ENCODE results near the gene PTPRZ1.

PTPRZ1 gene

DNA sequence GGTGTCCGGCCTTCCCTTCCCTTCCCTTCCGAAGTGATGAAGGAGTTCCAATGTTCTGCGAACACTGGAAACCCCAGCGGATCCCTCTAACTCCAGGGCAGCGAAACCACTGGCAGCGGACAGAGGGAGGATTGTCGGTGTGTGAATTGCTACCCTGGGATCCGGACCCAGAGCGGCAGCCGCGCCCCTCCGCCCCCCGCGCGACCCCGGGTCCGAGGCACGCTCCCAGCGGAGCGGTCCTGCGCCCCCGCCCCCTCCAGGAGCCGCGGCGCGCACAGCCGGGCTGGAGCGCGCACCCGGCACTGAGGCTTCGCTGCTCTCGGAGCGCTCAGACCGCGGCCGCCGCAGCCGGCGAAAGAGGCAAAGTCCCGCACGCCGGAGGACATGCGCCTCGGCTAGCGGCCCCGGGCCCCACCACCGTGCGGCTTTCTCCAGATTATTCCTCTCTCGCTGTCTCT lies at the start of gene PTPRZ1:
PTPRZ1 (plus strand) TSS at position 331 of the 458 bp plus-strand sequence. CDS start 339 bp downstream, outside the sequence.
- Histone ChIP-seq H3K36me3 (ENCODE audit: control insufficient read depth, insufficient read depth, low read length) (no peaks in the 10 kb centered on the region), H3K9me3 (ENCODE audit: control insufficient read depth, insufficient read depth, low read length) (no peaks in the 10 kb centered on the region), H3K4me3 (ENCODE audit: low read depth, low read length) (peak within 1 kb of the TSS; percentile 97), H3K27me3 (ENCODE audit: control insufficient read depth, insufficient read depth, low read length) (0 out of 2 replicates have a peak, but pooled peaks cover 6% of the 10 kb centered on the region), H3K9ac (ENCODE audit: low read depth, low read length) (peak within 1 kb of the TSS; percentile 82), H3K27ac (ENCODE audit: low read depth, low read length) (peak within 1 kb of the TSS; percentile 82), H3K4me1 (ENCODE audit: control insufficient read depth, insufficient read depth, low read length) (peaks cover 31% of the 10 kb centered on the region)

DNA sequence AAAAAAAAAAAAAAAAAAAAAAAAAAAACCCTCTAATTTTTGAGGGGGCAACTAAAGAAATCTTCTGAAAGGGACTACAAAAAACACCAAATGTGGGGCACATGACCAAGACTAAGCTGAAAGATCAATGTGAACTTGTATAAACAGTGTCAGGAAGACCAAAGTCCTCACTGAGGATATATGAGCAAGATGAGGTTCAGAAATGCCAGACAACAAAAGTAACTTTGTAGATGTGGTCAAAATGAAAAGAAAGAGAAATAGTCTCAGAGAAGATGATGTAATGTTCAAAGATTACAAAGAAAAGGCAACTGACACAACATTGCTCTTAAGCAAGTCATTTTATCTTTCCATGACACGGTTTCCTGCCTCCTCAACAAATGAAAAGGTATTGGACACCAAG lies 48.7 kb upstream of the PTPRZ1 start:
- Histone ChIP-seq H3K9me3 (ENCODE audit: control insufficient read depth, insufficient read depth, low read length) (no peaks in the 10 kb centered on the region), H3K27me3 (ENCODE audit: control insufficient read depth, insufficient read depth, low read length) (no peaks in the 10 kb centered on the region), H3K9ac (ENCODE audit: low read depth, low read length) (no peak overlapping the region), H3K27ac (ENCODE audit: low read depth, low read length) (no peak overlapping the region), H3K36me3 (ENCODE audit: control insufficient read depth, insufficient read depth, low read length) (no peaks in the 10 kb centered on the region), H3K4me1 (ENCODE audit: control insufficient read depth, insufficient read depth, low read length) (no peaks in the 10 kb centered on the region), H3K4me3 (ENCODE audit: low read depth, low read length) (no peak overlapping the region)

DNA sequence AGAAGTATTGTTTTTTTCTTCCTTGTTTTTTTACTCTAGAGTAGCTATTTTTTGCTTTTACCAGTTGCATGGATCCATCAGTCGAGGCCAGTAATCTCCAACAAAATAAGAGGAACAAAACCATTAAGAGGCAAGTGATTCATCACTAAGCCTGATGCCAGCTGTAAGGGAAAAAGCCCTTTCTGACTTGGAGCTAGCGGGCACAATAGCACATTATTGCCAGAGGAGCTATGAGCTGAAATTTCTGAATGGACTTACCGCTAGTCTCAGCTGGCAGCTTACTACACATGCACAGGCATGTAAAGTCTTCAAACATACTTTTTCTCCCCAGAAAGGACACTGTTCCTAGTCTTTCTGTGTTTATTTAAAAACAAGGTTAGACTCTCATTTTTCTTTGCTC lies 41.6 kb upstream of the PTPRZ1 start:
- H3K9me3 ChIP-seq (ENCODE audit: control insufficient read depth, insufficient read depth, low read length): no peaks in the 10 kb centered on the region
- peaks cover 5% of the 10 kb centered on the region; the same call in 1 of the 2 replicates for H3K4me1 ChIP-seq (ENCODE audit: control insufficient read depth, insufficient read depth, low read length)
- H3K4me3 ChIP-seq (ENCODE audit: low read depth, low read length): no peak overlapping the region
- H3K36me3 ChIP-seq (ENCODE audit: control insufficient read depth, insufficient read depth, low read length): no peaks in the 10 kb centered on the region
- no peaks in the 10 kb centered on the region for H3K27me3 ChIP-seq (ENCODE audit: control insufficient read depth, insufficient read depth, low read length)
- H3K9ac ChIP-seq (ENCODE audit: low read depth, low read length): no peak overlapping the region
- peak overlapping the region; percentile 23 for H3K27ac ChIP-seq (ENCODE audit: low read depth, low read length)

DNA sequence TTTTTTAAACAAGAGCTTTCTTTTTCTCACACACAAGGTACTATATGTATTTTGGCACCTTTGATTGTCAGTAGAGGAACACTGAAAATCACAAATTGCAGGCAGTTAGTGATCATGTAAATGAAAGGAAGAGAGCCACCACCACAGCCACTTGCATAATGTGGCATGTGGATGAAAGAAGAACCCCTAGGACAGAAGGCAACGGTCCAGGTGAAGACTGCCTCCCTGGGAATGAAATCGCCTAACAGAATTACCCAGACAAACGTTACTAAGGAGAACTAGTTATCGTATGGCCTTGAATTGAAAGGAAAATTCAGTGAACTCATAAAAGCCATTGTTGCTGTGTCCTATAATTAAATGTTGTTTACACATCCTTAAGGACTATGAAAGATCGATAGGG lies 41.2 kb upstream of the PTPRZ1 start:
- Histone ChIP-seq H3K27ac (ENCODE audit: low read depth, low read length) (peak overlapping the region; percentile 23), H3K9me3 (ENCODE audit: control insufficient read depth, insufficient read depth, low read length) (no peaks in the 10 kb centered on the region), H3K9ac (ENCODE audit: low read depth, low read length) (no peak overlapping the region), H3K4me3 (ENCODE audit: low read depth, low read length) (no peak overlapping the region), H3K27me3 (ENCODE audit: control insufficient read depth, insufficient read depth, low read length) (no peaks in the 10 kb centered on the region), H3K4me1 (ENCODE audit: control insufficient read depth, insufficient read depth, low read length) (peaks cover 5% of the 10 kb centered on the region; the same call in 1 of the 2 replicates), H3K36me3 (ENCODE audit: control insufficient read depth, insufficient read depth, low read length) (no peaks in the 10 kb centered on the region)

DNA sequence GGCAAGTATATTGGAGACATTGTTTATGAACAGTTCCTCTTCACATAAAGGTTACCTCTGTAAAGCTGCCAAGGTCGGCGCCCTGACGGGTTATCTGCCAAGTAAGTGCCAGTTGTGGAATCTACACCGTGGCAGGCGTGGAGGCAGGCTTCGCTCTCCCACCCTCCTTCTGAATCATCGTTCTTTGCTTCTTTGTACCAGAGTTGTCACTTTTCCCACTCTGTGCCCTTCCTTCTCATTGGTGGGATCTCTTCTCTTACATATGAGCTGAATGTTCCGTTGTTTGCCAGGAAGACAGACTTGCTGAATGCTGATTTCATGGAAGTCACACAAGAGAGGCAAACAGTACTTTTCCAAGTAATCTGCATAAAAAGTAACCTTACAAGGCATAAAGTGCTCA lies 40.6 kb upstream of the PTPRZ1 start:
- Histone ChIP-seq H3K4me3 (ENCODE audit: low read depth, low read length) (no peak overlapping the region), H3K27me3 (ENCODE audit: control insufficient read depth, insufficient read depth, low read length) (no peaks in the 10 kb centered on the region), H3K4me1 (ENCODE audit: control insufficient read depth, insufficient read depth, low read length) (peaks cover 7% of the 10 kb centered on the region), H3K9me3 (ENCODE audit: control insufficient read depth, insufficient read depth, low read length) (no peaks in the 10 kb centered on the region), H3K9ac (ENCODE audit: low read depth, low read length) (no peak overlapping the region), H3K36me3 (ENCODE audit: control insufficient read depth, insufficient read depth, low read length) (no peaks in the 10 kb centered on the region), H3K27ac (ENCODE audit: low read depth, low read length) (no peak overlapping the region)

DNA sequence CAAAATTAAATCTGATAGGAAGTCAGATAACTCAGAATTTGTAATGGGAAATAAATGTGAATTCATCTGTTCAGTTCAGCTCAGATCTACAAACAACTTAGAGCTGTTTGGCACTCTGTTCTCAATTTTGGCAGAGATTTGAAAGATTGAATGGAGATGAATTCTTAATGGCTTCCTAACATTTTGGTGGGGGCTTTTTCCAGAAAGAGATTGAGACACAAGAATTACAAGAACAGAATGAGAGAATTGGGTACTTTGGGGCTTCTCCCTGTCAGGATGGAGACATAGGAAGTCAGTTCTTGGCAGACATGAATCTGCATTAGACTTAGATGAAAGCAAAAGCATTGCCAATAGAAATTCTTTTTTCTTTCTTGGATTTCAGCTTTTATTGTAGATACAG lies 39.0 kb upstream of the PTPRZ1 start:
- no peaks in the 10 kb centered on the region for H3K9me3 ChIP-seq (ENCODE audit: control insufficient read depth, insufficient read depth, low read length)
- H3K4me1 ChIP-seq (ENCODE audit: control insufficient read depth, insufficient read depth, low read length): peaks cover 15% of the 10 kb centered on the region
- H3K36me3 ChIP-seq (ENCODE audit: control insufficient read depth, insufficient read depth, low read length): no peaks in the 10 kb centered on the region
- no peak overlapping the region for H3K4me3 ChIP-seq (ENCODE audit: low read depth, low read length)
- H3K27me3 ChIP-seq (ENCODE audit: control insufficient read depth, insufficient read depth, low read length): no peaks in the 10 kb centered on the region
- no peak overlapping the region for H3K9ac ChIP-seq (ENCODE audit: low read depth, low read length)
- H3K27ac ChIP-seq (ENCODE audit: low read depth, low read length): no peak overlapping the region

DNA sequence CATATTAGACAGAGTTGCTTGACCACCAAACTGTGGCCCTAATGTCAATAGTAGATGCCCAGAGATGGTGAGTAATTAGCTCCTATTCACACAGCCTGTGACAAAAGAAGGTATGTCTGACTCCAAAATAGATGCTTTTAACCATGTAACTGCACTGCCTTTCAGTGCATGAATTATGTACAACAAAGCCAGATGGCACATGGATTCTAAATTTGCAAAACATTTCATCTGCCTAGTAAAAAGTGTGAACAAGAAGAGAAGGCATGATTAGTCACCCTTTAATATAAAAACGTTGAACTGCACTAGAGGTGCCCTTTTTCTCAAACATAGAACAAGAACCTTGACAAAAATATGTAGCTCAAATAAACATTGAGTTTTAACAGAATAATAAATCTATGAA lies 35.5 kb upstream of the PTPRZ1 start:
- H3K4me1 ChIP-seq (ENCODE audit: control insufficient read depth, insufficient read depth, low read length): peaks cover 22% of the 10 kb centered on the region
- no peaks in the 10 kb centered on the region for H3K36me3 ChIP-seq (ENCODE audit: control insufficient read depth, insufficient read depth, low read length)
- H3K4me3 ChIP-seq (ENCODE audit: low read depth, low read length): no peak overlapping the region

DNA sequence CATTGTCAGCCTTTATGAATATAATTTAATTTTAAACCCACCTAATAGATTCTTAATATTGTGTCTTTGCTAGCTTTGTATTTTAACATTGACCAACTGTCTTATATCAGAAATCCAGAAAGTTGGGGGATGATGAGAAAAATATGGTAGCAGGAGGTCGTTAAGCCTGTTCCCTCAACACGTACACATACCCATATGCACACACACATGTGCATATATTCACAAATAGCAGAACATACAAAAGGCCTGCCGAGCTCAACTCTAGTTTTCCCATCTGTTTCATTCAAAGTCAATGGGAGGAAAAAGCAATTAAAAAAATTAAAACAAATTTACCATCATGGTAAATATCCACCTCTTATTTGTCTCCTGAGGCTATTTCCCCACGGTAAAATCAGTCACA lies 25.9 kb upstream of the PTPRZ1 start:
- no peaks in the 10 kb centered on the region for H3K9me3 ChIP-seq (ENCODE audit: control insufficient read depth, insufficient read depth, low read length)
- H3K27me3 ChIP-seq (ENCODE audit: control insufficient read depth, insufficient read depth, low read length): no peaks in the 10 kb centered on the region
- no peaks in the 10 kb centered on the region for H3K36me3 ChIP-seq (ENCODE audit: control insufficient read depth, insufficient read depth, low read length)
- H3K4me3 ChIP-seq (ENCODE audit: low read depth, low read length): no peak overlapping the region
- H3K27ac ChIP-seq (ENCODE audit: low read depth, low read length): no peak overlapping the region
- H3K9ac ChIP-seq (ENCODE audit: low read depth, low read length): no peak overlapping the region
- peaks cover 4% of the 10 kb centered on the region; the same call in 1 of the 2 replicates for H3K4me1 ChIP-seq (ENCODE audit: control insufficient read depth, insufficient read depth, low read length)

More for the DNA sequence above, 35.5 kb upstream of the PTPRZ1 start:
- Histone ChIP-seq H3K9me3 (ENCODE audit: control insufficient read depth, insufficient read depth, low read length) (no peaks in the 10 kb centered on the region), H3K9ac (ENCODE audit: low read depth, low read length) (no peak overlapping the region), H3K27ac (ENCODE audit: low read depth, low read length) (no peak overlapping the region), H3K27me3 (ENCODE audit: control insufficient read depth, insufficient read depth, low read length) (no peaks in the 10 kb centered on the region)

DNA sequence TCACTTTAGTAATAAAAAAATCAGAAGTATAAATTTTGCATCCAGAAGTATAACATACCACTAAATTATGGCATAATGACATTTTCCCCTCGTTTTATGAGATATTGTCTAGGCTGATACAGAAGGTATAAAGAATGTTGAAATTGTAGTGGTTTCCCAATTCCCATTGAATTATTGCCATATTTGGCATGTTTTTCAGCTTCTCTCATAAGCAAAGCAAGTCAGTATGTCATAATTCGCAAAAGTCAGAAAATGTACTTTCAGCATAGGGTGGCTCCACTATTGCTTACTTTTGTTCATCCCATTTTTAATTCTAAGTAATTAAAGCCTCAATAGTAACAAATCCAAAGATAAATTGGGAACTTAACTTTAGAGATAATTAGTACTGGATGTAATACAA lies 19.7 kb upstream of the PTPRZ1 start:
- H3K36me3 ChIP-seq (ENCODE audit: control insufficient read depth, insufficient read depth, low read length): no peaks in the 10 kb centered on the region
- no peaks in the 10 kb centered on the region for H3K9me3 ChIP-seq (ENCODE audit: control insufficient read depth, insufficient read depth, low read length)
- no peaks in the 10 kb centered on the region for H3K4me1 ChIP-seq (ENCODE audit: control insufficient read depth, insufficient read depth, low read length)
- no peak overlapping the region for H3K4me3 ChIP-seq (ENCODE audit: low read depth, low read length)
- no peak overlapping the region for H3K27ac ChIP-seq (ENCODE audit: low read depth, low read length)
- no peaks in the 10 kb centered on the region for H3K27me3 ChIP-seq (ENCODE audit: control insufficient read depth, insufficient read depth, low read length)
- no peak overlapping the region for H3K9ac ChIP-seq (ENCODE audit: low read depth, low read length)

DNA sequence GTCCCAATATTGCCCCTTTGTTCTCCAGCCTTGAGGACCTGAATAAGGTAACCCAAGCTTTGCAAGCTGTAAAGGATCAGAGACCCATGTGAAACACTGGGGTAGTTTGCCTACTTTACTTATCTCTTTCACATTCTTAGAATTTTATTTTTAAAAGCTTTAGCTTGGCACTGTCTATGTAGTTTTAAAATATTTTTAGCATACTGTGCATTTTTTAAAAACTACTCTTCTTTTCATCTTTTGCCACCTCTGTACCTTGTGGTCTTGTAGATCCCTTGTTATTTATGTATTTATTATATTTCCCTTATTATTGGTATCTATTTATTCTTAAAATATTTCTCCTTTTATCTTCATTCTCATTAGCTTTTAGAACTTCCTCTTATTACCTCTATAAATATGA lies 12.0 kb upstream of the PTPRZ1 start:
- Histone ChIP-seq H3K27me3 (ENCODE audit: control insufficient read depth, insufficient read depth, low read length) (no peaks in the 10 kb centered on the region), H3K9ac (ENCODE audit: low read depth, low read length) (no peak overlapping the region), H3K4me3 (ENCODE audit: low read depth, low read length) (no peak overlapping the region), H3K36me3 (ENCODE audit: control insufficient read depth, insufficient read depth, low read length) (no peaks in the 10 kb centered on the region), H3K9me3 (ENCODE audit: control insufficient read depth, insufficient read depth, low read length) (no peaks in the 10 kb centered on the region), H3K27ac (ENCODE audit: low read depth, low read length) (no peak overlapping the region), H3K4me1 (ENCODE audit: control insufficient read depth, insufficient read depth, low read length) (peaks cover 3% of the 10 kb centered on the region; the same call in 1 of the 2 replicates)

DNA sequence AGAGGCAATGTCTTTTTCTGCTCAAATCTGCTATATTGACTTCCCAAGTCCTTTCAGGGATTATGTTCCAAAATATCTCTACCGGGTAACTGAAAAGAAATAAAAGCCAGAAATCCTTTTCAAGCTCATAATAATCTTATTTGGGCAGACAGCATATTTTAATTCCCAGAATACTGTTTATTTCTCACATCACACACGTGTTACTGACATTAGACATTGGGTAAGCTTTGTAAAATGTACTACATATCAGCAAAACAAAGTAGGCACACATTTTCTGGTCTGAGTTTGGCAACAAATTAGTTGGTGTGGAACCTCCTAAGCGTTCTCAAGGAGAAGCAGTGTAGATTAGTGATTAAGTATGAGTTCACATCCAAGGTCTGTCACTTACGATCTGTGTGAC lies 10.4 kb upstream of the PTPRZ1 start:
- H3K27ac ChIP-seq (ENCODE audit: low read depth, low read length): no peak overlapping the region
- no peak overlapping the region for H3K9ac ChIP-seq (ENCODE audit: low read depth, low read length)
- peaks cover 3% of the 10 kb centered on the region; the same call in 1 of the 2 replicates for H3K4me1 ChIP-seq (ENCODE audit: control insufficient read depth, insufficient read depth, low read length)
- H3K36me3 ChIP-seq (ENCODE audit: control insufficient read depth, insufficient read depth, low read length): no peaks in the 10 kb centered on the region
- no peaks in the 10 kb centered on the region for H3K27me3 ChIP-seq (ENCODE audit: control insufficient read depth, insufficient read depth, low read length)
- no peak overlapping the region for H3K4me3 ChIP-seq (ENCODE audit: low read depth, low read length)
- H3K9me3 ChIP-seq (ENCODE audit: control insufficient read depth, insufficient read depth, low read length): no peaks in the 10 kb centered on the region

All from HUES48 (cell line).